Skeletal muscle tissue (tissue), 4 donors: ENCODE data around the gene SLC5A7. TPM values are rescaled to one million over a fixed set of nuclear protein-coding genes. Genes with fewer than 3 reads are reported as not detected.

Experiments used
- H3K27ac ChIP-seq: one replicate; pipeline ENCODE4 v1.7.0; 2013; ENCODE audit warnings: mild to moderate bottlenecking, low read depth, low read length, inconsistent platforms
- H3K27me3 ChIP-seq, 3 donors: one replicate each; pipeline ENCODE4 v1.7.0; 2013; ENCODE audit warnings: low read length in 3 of 3; ENCODE audit not compliant: control insufficient read depth in 3 of 3, insufficient read depth in 3 of 3
- H3K36me3 ChIP-seq, 3 donors: one replicate each; pipeline ENCODE4 v1.7.0; 2013; ENCODE audit warnings: low read length in 3 of 3; ENCODE audit not compliant: control insufficient read depth in 3 of 3, insufficient read depth in 3 of 3
- H3K4me1 ChIP-seq, 3 donors: one replicate each; pipeline ENCODE4 v1.7.0; 2013; ENCODE audit warnings: low read length in 3 of 3, mild to moderate bottlenecking in 3 of 3; ENCODE audit not compliant: control insufficient read depth in 3 of 3, insufficient read depth in 3 of 3
- H3K4me3 ChIP-seq, 3 donors: one replicate each; pipeline ENCODE4 v1.7.0; 2013; ENCODE audit warnings: low read length in 3 of 3
- H3K9ac ChIP-seq, 3 donors: one replicate each; pipeline ENCODE4 v1.7.0; 2013; ENCODE audit warnings: low read length in 3 of 3, mild to moderate bottlenecking in 3 of 3, moderate library complexity in 2 of 3, low read depth in 1 of 3
- H3K9me3 ChIP-seq, 3 donors: one replicate each; pipeline ENCODE4 v1.7.0; 2013; ENCODE audit warnings: low read length in 3 of 3; ENCODE audit not compliant: control insufficient read depth in 3 of 3
- total RNA-seq: library from RNA; depleted of rRNA; stranded (reverse); fragments of >200 nt; gene quantifications from one replicate; pipeline ENCODE4 v1.2.3, GENCODE V29; 2014
- donor health status: Osteomylitis.

SLC5A7 gene
- under 0.01 TPM for total RNA-seq

DNA sequence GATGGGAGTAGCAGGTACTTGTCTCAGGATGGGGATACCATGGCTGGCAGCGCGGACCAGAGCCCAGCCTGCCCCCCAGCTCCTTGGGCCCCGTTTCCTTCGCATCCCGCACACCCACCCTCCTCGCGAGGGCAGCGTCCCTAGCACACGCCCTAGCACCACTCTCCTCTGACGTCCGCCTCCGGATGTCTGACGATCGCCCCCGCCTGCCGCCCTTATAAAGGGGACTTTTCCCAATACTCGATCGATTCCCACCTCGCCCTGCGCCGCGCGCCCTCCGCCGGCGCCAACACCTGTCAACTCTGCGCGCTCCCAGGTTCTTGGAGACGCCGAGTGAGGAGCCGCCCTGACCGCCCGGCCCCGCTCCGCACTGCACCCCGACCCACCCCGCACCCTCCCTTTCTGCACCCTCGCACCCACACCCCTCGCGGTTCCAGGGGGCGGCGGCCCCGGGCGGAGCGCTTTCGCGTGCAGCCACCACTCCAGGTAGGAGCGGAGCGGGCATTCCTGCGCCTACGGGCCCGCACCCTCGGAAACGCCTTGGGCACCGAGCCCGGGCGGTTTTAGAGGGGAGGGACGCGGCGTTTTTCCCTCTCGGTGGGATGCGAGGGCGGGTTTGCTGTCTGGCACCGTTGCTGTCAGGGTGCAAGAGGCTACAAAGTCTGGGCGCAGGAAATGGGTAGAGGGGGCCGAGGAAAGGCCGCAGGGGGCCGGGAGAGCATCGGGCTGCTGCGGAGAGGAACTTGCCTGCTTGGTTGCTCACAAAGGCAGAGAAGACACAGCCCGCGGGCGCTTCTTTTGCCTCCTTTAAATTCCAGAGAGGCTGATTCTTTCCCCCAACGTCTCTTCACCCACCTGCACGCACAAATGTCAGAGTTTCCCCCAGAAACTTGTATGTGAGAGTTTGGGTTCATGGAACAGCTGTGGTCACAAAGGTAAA lies at the start of gene SLC5A7:
TSS of gene SLC5A7 (plus strand) at position 247 of the 940 bp plus-strand sequence. CDS start 1,632 bp downstream, outside the sequence.
- H3K9ac ChIP-seq: no peak within 1 kb of the TSS
- H3K4me1 ChIP-seq: no peaks in the 10 kb centered on the region
- peaks cover 5 to 22% (median 8%) of the 10 kb centered on the region in 3 donors for H3K27me3 ChIP-seq
- H3K36me3 ChIP-seq: no peaks in the 10 kb centered on the region
- H3K4me3 ChIP-seq: no peak within 1 kb of the TSS
- H3K27ac ChIP-seq: no peak within 1 kb of the TSS
- H3K9me3 ChIP-seq: no peaks in the 10 kb centered on the region

DNA sequence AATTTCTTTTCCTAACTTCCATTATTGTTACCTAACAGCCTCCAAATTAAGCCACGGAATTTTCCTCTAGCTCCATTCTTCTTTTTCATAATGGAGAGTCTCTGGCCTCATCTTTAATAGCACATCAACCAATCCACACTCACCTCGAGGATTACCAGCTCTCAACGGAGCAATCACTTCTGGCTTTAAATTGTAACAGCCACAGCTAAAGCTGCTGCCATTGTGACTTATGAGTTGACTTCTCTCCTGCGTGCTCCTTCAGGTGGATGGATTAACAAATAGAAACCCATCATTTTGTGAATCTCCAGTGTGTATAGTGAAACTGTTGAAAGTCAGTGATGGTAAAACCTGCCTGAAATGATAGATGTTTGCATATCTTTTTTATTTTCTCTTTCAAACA lies 24.9 kb upstream of the SLC5A7 start:
- no peaks in the 10 kb centered on the region for H3K36me3 ChIP-seq
- no peaks in the 10 kb centered on the region for H3K9me3 ChIP-seq
- no peak overlapping the region for H3K27ac ChIP-seq
- H3K27me3 ChIP-seq: no peaks in the 10 kb centered on the region
- no peak overlapping the region for H3K4me3 ChIP-seq
- no peak overlapping the region for H3K9ac ChIP-seq
- no peaks in the 10 kb centered on the region for H3K4me1 ChIP-seq

DNA sequence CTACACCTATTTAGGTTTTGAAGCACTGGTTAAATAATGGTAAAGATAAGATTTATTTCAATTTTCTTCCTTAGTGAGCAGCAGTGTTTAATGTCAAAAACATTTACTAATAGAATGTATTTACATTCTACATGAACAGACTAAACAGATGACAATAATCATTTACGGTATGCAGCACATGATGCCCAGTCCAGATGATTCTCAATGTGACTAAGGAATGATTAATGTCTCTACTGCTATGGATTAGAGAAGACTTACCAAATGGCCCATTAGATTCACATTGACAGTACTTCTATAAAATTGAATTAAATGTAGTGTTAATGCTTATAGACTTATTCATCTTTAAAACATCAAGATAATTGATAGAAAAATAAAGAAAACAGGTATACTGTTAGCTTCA lies 22.1 kb upstream of the SLC5A7 start:
- Histone ChIP-seq H3K27me3 (no peaks in the 10 kb centered on the region), H3K36me3 (no peaks in the 10 kb centered on the region), H3K27ac (no peak overlapping the region), H3K4me3 (no peak overlapping the region), H3K9ac (no peak overlapping the region), H3K4me1 (no peaks in the 10 kb centered on the region), H3K9me3 (no peaks in the 10 kb centered on the region)

DNA sequence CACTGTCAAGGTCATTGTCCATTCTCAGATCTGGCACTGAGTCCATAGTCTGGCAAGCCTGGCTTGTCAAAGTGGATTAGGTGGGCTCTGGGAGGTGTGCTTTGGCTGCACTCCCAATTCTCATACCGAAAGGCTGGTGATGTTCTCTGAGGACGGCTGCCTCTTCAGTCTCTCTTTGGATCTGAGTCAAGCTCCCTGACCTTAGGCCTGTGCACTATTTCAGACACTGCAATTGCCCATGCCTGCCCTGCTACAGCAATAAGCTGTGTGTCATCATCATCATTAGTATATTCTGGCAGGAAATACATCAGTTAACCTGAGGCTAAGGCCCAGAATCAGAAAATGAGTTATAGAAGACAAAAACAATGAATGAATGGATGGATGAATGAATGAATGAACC lies 1.6 kb upstream of the SLC5A7 start:
- H3K27me3 ChIP-seq: peaks cover 5 to 22% (median 8%) of the 10 kb centered on the region in 3 donors

DNA sequence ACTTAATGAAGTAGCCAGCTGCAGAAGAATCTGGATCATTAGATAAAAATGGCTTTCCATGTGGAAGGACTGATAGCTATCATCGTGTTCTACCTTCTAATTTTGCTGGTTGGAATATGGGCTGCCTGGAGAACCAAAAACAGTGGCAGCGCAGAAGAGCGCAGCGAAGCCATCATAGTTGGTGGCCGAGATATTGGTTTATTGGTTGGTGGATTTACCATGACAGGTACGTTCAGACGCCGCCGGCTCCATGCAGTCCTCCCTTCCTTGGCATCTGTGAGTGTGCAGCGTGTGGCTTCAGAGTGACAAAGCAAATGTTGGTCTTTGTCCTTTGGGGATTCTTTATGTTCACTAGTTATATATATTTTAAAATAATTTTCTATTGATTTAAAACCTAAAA lies 1.8 kb downstream of the SLC5A7 start:
- no peak overlapping the region for H3K4me3 ChIP-seq
- H3K27ac ChIP-seq: no peak overlapping the region
- H3K27me3 ChIP-seq: peaks cover 5 to 22% (median 8%) of the 10 kb centered on the region in 3 donors
- no peak overlapping the region for H3K9ac ChIP-seq
- H3K36me3 ChIP-seq: no peaks in the 10 kb centered on the region
- no peaks in the 10 kb centered on the region for H3K9me3 ChIP-seq
- no peaks in the 10 kb centered on the region for H3K4me1 ChIP-seq

More for the DNA sequence above, 1.6 kb upstream of the SLC5A7 start:
- H3K36me3 ChIP-seq: no peaks in the 10 kb centered on the region
- H3K9ac ChIP-seq: no peak overlapping the region
- no peak overlapping the region for H3K27ac ChIP-seq
- no peaks in the 10 kb centered on the region for H3K9me3 ChIP-seq
- no peak overlapping the region for H3K4me3 ChIP-seq
- no peaks in the 10 kb centered on the region for H3K4me1 ChIP-seq

DNA sequence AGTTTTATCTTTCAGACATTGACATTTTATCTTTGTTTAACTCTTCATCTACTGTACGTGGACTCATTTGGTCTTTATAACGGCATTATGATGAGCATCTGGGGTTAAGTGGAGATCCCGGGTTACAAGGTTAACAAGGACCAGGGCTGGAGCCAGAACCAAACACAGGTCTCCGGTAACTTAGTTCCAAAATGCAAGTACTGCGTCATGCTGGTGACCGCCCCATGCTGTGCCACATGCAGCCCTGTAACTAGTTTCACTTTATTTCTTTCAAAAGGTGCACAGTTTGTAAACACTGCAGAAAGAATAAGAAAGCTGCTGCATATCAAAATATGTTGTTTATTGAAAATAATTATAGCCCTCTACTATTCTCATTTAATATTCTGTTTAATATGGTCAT lies 3.1 kb downstream of the SLC5A7 start:
- Histone ChIP-seq H3K36me3 (no peaks in the 10 kb centered on the region), H3K4me1 (no peaks in the 10 kb centered on the region), H3K4me3 (no peak overlapping the region), H3K27ac (no peak overlapping the region), H3K27me3 (peaks cover 5 to 21% (median 8%) of the 10 kb centered on the region in 3 donors), H3K9me3 (no peaks in the 10 kb centered on the region), H3K9ac (no peak overlapping the region)

DNA sequence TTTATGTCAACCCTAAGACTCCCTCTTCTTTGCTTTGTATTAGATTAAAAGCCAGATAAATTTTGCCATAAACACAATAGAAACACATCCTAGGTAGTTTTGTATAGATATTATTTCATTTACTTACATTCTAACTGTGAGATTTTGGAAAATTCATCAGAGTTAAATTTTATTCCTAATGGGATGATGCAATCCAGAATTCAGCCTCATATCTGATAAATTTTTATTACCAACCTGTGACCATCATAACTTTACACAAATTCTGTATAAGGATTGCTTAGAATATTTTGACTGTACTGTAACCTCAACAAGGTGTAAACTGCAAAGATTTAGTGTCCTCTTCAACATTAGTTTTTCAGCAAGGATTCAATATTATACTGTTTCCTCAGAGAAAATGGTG lies 4.4 kb downstream of the SLC5A7 start:
- H3K27me3 ChIP-seq: peaks cover 3 to 18% (median 5%) of the 10 kb centered on the region in 3 donors
- no peak overlapping the region for H3K27ac ChIP-seq
- H3K36me3 ChIP-seq: no peaks in the 10 kb centered on the region
- H3K4me1 ChIP-seq: no peaks in the 10 kb centered on the region
- no peak overlapping the region for H3K4me3 ChIP-seq
- no peaks in the 10 kb centered on the region for H3K9me3 ChIP-seq
- no peak overlapping the region for H3K9ac ChIP-seq

DNA sequence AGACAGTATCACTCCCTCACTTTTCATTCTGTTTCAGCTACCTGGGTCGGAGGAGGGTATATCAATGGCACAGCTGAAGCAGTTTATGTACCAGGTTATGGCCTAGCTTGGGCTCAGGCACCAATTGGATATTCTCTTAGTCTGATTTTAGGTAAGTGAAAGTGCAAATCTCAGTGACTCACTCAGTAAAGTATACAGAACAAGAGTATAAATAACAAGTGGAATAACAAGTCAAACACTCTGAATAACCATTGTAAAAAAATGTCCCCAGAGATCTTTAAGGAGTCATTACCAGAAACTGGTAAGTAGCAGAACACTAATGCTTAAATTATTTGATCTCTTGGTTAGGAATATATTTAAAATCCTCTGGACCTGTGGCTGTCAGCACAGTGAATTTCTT lies 5.7 kb downstream of the SLC5A7 start:
- H3K36me3 ChIP-seq: no peaks in the 10 kb centered on the region
- no peaks in the 10 kb centered on the region for H3K9me3 ChIP-seq
- peaks cover 0 to 5% (median 0%) of the 10 kb centered on the region in 3 donors for H3K27me3 ChIP-seq

DNA sequence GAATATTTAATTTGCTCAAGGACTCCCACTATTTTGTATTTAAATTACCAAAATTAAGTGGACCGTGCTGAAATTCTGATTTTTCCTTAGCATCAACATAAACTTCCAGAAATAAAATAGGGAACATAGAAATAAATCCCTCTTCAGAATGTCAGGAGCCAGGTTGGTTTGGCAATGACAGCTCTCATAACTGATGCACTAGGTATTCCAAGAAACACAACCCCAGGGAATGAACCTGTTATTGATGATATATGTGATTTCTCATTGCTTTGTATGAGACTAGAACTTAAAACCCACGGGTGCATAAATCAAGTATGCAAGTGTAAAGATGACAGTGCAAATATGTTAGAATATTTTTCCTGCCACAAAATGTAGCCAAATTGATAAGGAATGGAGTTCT lies 12.8 kb downstream of the SLC5A7 start:
- Histone ChIP-seq H3K9ac (no peak overlapping the region), H3K4me1 (no peaks in the 10 kb centered on the region), H3K27me3 (no peaks in the 10 kb centered on the region), H3K36me3 (no peaks in the 10 kb centered on the region), H3K9me3 (no peaks in the 10 kb centered on the region), H3K4me3 (no peak overlapping the region), H3K27ac (no peak overlapping the region)

More for the DNA sequence above, 5.7 kb downstream of the SLC5A7 start:
- H3K9ac ChIP-seq: no peak overlapping the region
- no peak overlapping the region for H3K27ac ChIP-seq
- H3K4me3 ChIP-seq: no peak overlapping the region
- no peaks in the 10 kb centered on the region for H3K4me1 ChIP-seq

DNA sequence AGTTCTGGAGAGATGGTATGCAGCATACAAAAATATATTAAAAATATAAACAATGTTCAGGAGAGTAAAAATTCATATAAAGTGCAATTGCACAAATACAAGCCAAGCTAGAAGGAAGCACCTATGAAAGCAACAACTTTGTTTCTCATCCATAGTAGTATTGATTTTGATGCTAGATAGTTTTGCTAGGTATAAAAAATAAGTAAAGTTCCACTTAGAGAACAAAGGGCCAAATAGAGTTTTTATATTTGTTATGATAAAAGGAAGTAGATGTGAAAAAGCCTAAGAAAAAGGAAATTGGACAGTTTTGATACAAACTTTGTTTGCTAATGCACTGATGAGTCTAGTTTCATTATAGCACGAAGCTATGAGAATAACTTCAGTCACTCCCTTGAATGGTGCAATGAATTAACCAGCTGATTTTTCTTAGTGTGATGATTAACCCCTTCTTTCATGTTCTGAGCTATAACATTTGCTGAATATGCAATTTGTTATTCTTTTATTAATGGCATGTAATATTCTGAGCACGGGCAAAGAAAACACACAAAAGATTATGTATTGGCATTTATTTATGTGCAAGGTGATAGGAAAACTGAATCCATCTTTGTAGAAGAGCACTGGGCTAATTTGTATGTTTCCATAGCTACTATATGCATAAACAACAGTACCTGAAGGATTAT lies 24.7 kb downstream of the SLC5A7 start:
- Histone ChIP-seq H3K27me3 (no peaks in the 10 kb centered on the region), H3K9ac (no peak overlapping the region), H3K4me1 (no peaks in the 10 kb centered on the region), H3K27ac (no peak overlapping the region), H3K9me3 (peaks cover 0 to 10% (median 5%) of the 10 kb centered on the region in 3 donors), H3K4me3 (no peak overlapping the region), H3K36me3 (no peaks in the 10 kb centered on the region)
